ENCODE measurements around the gene SLC37A3. TPM values are rescaled to one million over a fixed set of nuclear protein-coding genes. Genes with fewer than 3 reads are reported as not detected.

SLC37A3 gene
- total and polyA plus RNA-seq, 2 of the 13 experiments (the other 11 are each of a cell fraction or from before 2014, with no cell fraction given): 21.3 to 27.9 TPM

GRCh38 chr7:140316165-140316661 lies 82.1 kb downstream of the SLC37A3 start:
- no peak overlapping the region for H3K9ac ChIP-seq (ENCODE audit: insufficient read depth, low read depth, low read length)
- H3K79me2 ChIP-seq (ENCODE audit: insufficient read depth, low read length): no peaks in the 10 kb centered on the region
- ATAC-seq: peak; percentile 15; the same call in 1 of the 3 replicates
- BruUV-seq (replicated peaks): no TSS peak
- no peak for TF ChIP-seq RFXANK (CRISPR knock-in tag; IDR thresholded peaks at IDR 0.05)
- no peak for TF ChIP-seq ZNF724P (CRISPR knock-in tag; IDR thresholded peaks at IDR 0.05; ENCODE audit: borderline replicate concordance)
- TF ChIP-seq, protein P1, sequence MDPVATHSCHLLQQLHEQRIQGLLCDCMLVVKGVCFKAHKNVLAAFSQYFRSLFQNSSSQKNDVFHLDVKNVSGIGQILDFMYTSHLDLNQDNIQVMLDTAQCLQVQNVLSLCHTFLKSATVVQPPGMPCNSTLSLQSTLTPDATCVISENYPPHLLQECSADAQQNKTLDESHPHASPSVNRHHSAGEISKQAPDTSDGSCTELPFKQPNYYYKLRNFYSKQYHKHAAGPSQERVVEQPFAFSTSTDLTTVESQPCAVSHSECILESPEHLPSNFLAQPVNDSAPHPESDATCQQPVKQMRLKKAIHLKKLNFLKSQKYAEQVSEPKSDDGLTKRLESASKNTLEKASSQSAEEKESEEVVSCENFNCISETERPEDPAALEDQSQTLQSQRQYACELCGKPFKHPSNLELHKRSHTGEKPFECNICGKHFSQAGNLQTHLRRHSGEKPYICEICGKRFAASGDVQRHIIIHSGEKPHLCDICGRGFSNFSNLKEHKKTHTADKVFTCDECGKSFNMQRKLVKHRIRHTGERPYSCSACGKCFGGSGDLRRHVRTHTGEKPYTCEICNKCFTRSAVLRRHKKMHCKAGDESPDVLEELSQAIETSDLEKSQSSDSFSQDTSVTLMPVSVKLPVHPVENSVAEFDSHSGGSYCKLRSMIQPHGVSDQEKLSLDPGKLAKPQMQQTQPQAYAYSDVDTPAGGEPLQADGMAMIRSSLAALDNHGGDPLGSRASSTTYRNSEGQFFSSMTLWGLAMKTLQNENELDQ (CRISPR knock-in tag; IDR thresholded peaks at IDR 0.05; ENCODE audit: borderline replicate concordance): no peak
- no peak for TF ChIP-seq SNRNP70 (IDR thresholded peaks at IDR 0.05; ENCODE audit: low read depth, low read length)
- TF ChIP-seq, protein P2, sequence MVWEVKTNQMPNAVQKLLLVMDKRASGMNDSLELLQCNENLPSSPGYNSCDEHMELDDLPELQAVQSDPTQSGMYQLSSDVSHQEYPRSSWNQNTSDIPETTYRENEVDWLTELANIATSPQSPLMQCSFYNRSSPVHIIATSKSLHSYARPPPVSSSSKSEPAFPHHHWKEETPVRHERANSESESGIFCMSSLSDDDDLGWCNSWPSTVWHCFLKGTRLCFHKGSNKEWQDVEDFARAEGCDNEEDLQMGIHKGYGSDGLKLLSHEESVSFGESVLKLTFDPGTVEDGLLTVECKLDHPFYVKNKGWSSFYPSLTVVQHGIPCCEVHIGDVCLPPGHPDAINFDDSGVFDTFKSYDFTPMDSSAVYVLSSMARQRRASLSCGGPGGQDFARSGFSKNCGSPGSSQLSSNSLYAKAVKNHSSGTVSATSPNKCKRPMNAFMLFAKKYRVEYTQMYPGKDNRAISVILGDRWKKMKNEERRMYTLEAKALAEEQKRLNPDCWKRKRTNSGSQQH (CRISPR knock-in tag; IDR thresholded peaks at IDR 0.05; ENCODE audit: low read depth): no peak
- TF ChIP-seq SMC3 (IDR thresholded peaks at IDR 0.05; ENCODE audit: low read length): no peak
- no peak for TF ChIP-seq ZNF773 (CRISPR knock-in tag; IDR thresholded peaks at IDR 0.05; ENCODE audit: borderline replicate concordance)
- TF ChIP-seq ZNF350 (CRISPR knock-in tag; IDR thresholded peaks at IDR 0.05; ENCODE audit: borderline replicate concordance, low read depth): no peak
- TF ChIP-seq ZFP90 (CRISPR knock-in tag; IDR thresholded peaks at IDR 0.05; ENCODE audit: borderline replicate concordance): no peak
- no peak for TF ChIP-seq XBP1 (CRISPR knock-in tag; IDR thresholded peaks at IDR 0.05)
- TF ChIP-seq SMYD3 (CRISPR knock-in tag; IDR thresholded peaks at IDR 0.05): no peak
- no peak for TF ChIP-seq ZNF441 (CRISPR knock-in tag; IDR thresholded peaks at IDR 0.05; ENCODE audit: borderline replicate concordance)
- TF ChIP-seq NFE2 (CRISPR knock-in tag; IDR thresholded peaks at IDR 0.05): no peak
- H2AFZ ChIP-seq (ENCODE audit: low read length): no peak overlapping the region
- POLR2A ChIA-PET: interaction anchor here (1.0 to 1.9 kb wide), 2 partner anchors 63 to 139 kb away, joined by 3 to 4 read pairs; partner anchors contain the start of gene KDM7A
- H4K20me1 ChIP-seq (ENCODE audit: insufficient read depth, low read length): no peaks in the 10 kb centered on the region
- peak overlapping the region; percentile 35 for H3K4me2 ChIP-seq (ENCODE audit: low read depth, low read length)
- H3K4me3 ChIP-seq (replicated peaks in 1 of 3; ENCODE audit: insufficient read depth in 1 of 3, low read depth in 2 of 3, low read length in 3 of 3): peak overlapping the region in 1 of 3 experiments; percentile 6; a peak in 1 of 6 replicates
- H3K27me3 ChIP-seq (ENCODE audit: control insufficient read depth in 1 of 2, insufficient read depth in 2 of 2, low read length in 2 of 2): no peaks in the 10 kb centered on the region
- 63% methylated on average over 2 of the region's 7 CpGs for WGBS (ENCODE audit: low lambda C conversion rate)
- no peak overlapping the region for H3K27ac ChIP-seq (ENCODE audit: extremely low read length, insufficient read depth, low read length)
- H3K36me3 ChIP-seq (replicated peaks in 1 of 2; ENCODE audit: control insufficient read depth in 1 of 2, insufficient read depth in 2 of 2, low read length in 2 of 2): no peaks in the 10 kb centered on the region
- peaks cover 13% of the 10 kb centered on the region for H3K9me3 ChIP-seq (ENCODE audit: low read length)
- intact Hi-C loops (cut with micrococcal nuclease; ENCODE audit: unreplicated experiment) (no loop called here), in situ Hi-C loops (cut with HindIII; ENCODE audit: extremely low pct_ligation_motif_present, low pct_unique_long_range_greater_than_20kb) (no loop called here)
- CTCF ChIA-PET (ENCODE audit: low intra/inter-chr PET ratio, low total read pairs): no interaction called here
- H3K4me1 ChIP-seq (ENCODE audit: insufficient read depth, low read length): peaks cover 39% of the 10 kb centered on the region
- no peak for FAIRE-seq
- DNase-seq (ENCODE audit: low spot score): no peak

All from HepG2 (cell line).